Body of pancreas (tissue), 4 donors: Measurements from ENCODE around the gene NUDT16. TPM values are rescaled to one million over a fixed set of nuclear protein-coding genes. Genes with fewer than 3 reads are reported as not detected.

ENCODE experiments used
- ATAC-seq: fragments of 150-250 bp; one replicate; pipeline ENCODE4 v1.9.1; 2016
- DNase-seq, 4 donors: peaks; one replicate each; pipeline ENCODE4 v3.0.0-alpha.2; 2019
- H3K27ac ChIP-seq, 4 donors: fragments of 200-600 bp; sonication (generic); 1 replicate in 3 of 4; 2 replicates in 1 of 4; pipeline versions ENCODE4 v1.5.1 to v1.6.1; 2016 to 2019; ENCODE audit warnings: mild to moderate bottlenecking in 1 of 4, mixed read lengths in 1 of 4, moderate library complexity in 1 of 4
- H3K27me3 ChIP-seq, 2 donors: fragments of 200-600 bp; sonication (generic); one replicate each; pipeline ENCODE4 v1.6.0; 2016; ENCODE audit warnings: mild to moderate bottlenecking in 1 of 2
- H3K36me3 ChIP-seq, 2 donors: fragments of 200-600 bp; sonication (generic); replicated peaks in 1 of 2; 2 replicates each; pipeline ENCODE4 v1.5.1; 2016; ENCODE audit warnings: low read depth in 2 of 2; ENCODE audit not compliant: insufficient read depth in 1 of 2
- H3K4me1 ChIP-seq: fragments of 200-600 bp; sonication (generic); one replicate; pipeline ENCODE4 v1.6.0; 2016
- H3K4me3 ChIP-seq, 2 donors: fragments of 200-600 bp; sonication (generic); 1 replicate in 1 of 2; 2 replicates in 1 of 2; pipeline ENCODE4 v1.5.1; 2016 to 2019
- H3K9me3 ChIP-seq, 3 donors: fragments of 200-600 bp; sonication (generic); 1 replicate in 2 of 3; 2 replicates in 1 of 3; pipeline ENCODE4 v1.5.1; 2016
- CTCF ChIP-seq, 7 experiments: fragments of 450-650 bp in 4 of 7; fragments of 200-600 bp in 3 of 7; sonication (generic) in 3 of 7; IDR thresholded peaks; one replicate each; pipeline ENCODE4 v1.5.1; 2016 to 2019; ENCODE audit warnings: antibody characterized with exemption in 7 of 7
- POLR2A ChIP-seq, 3 donors: fragments of 450-650 bp; IDR thresholded peaks; one replicate each; pipeline ENCODE4 v1.6.1; 2016; ENCODE audit warnings: antibody characterized with exemption in 3 of 3, mild to moderate bottlenecking in 2 of 3
- WGBS, 2 donors: methylation state at CpG; one replicate each; pipeline ENCODE4 v1.1.5; 2017; 5-methylcytosine and 5-hydroxymethylcytosine counted together
- intact Hi-C: fragments of 100-400 bp; cut with DNase I; formaldehyde crosslinking; loops from one replicate; pipeline ENCODE4 v1.15.1; 2023
- total RNA-seq, 2 donors: library from RNA; depleted of rRNA; stranded (reverse); fragments of >200 nt; gene quantifications; one replicate each; pipeline ENCODE4 v1.1.0, GENCODE V29; 2016

The NUDT16 gene
- total RNA-seq, 2 donors from 2014 or later, result 13.2 to 27.4 TPM

DNA sequence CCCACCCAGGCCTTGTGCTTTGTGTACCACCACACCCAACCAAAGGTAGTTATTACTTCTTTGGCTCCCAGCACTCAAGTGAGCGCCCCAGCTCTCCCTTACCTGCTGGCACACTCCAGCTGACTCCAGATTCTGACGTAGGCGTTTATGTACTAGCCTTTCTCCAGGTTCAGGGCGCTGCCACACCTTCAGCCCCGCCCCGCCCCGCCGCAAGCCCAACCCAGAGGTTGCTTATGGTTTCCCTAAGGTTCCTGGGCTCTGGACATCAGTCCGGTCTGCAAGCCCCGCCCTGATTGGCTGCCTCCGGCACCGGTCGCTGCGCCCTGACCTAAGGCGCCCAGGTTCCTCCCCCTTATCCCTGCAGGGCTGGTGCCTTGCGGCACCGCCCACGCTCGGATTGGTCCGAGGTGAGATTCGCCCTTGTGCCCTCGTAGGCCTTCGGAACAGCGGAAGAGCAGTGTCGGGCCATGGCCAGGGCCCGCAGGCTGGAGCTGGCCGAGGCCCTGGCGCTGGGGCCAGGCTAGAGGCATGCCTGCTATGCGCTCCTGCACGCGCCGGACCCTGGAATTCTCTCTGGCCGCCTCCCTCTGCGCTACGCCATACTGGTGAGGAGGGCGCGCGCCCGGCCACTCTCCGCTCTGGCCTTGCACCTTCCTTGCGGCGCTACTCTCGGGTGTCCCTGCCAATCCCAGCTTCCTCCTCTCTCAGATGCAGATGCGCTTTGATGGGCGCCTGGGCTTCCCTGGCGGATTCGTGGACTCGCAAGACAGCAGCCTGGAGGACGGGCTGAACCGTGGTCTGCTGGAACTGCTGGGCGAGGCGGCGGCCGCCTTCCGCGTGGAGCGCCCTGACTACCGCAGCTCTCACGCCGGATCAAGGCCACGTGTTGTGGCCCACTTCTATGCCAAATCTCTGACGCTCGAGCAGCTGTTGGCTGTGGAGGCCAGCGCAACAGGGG is 19.8 kb upstream of the NUDT16 start:
- 2 to 3% methylated on average over 23 to 64 of the region's 64 CpGs for WGBS, 2 donors
- intact Hi-C loops, result no loop called here

GRCh38 chr3:131363275-131363674 is 18.3 kb upstream of the NUDT16 start:
- 34 to 46% methylated on average over 3 of the region's 3 CpGs for WGBS, 2 donors
- Histone ChIP-seq H3K4me1 (peaks cover 38% of the 10 kb centered on the region), H3K4me3 (no peak overlapping the region), H3K27ac (peak overlapping the region in 3 of 4 donors; percentile 40 to 98 (median 94)), H3K27me3 (no peaks in the 10 kb centered on the region), H3K9me3 (no peaks in the 10 kb centered on the region), H3K36me3 (no peaks in the 10 kb centered on the region)
- ATAC-seq (no peak), DNase-seq (peak; percentile 42 to 59 (median 57))
- no peak for TF ChIP-seq POLR2A (IDR thresholded peaks at IDR 0.05)
- TF ChIP-seq CTCF (IDR thresholded peaks at IDR 0.05), result no peak
- intact Hi-C loops, result no loop called here

More for the DNA sequence above, 19.8 kb upstream of the NUDT16 start:
- H3K27ac ChIP-seq, result peak overlapping the region; percentile 88 to 98 (median 96)
- TF ChIP-seq CTCF (IDR thresholded peaks at IDR 0.05) (no peak), POLR2A (IDR thresholded peaks at IDR 0.05) (peak; percentile 89 to 97 (median 93))
- DNase-seq (peak; percentile 98 to 99 (median 98)), ATAC-seq (peak; percentile 96)
- no peaks in the 10 kb centered on the region for H3K36me3 ChIP-seq
- H3K9me3 ChIP-seq, result no peaks in the 10 kb centered on the region
- H3K4me3 ChIP-seq, result peak overlapping the region; percentile 24 to 49
- no peaks in the 10 kb centered on the region for H3K27me3 ChIP-seq
- peaks cover 38% of the 10 kb centered on the region for H3K4me1 ChIP-seq

- Histone ChIP-seq H3K27me3 (no peaks in the 10 kb centered on the region), H3K27ac (peak overlapping the region in 1 of 4 donors; percentile 13), H3K36me3 (no peaks in the 10 kb centered on the region), H3K4me3 (no peak overlapping the region), H3K9me3 (no peaks in the 10 kb centered on the region), H3K4me1 (no peaks in the 10 kb centered on the region)
- 76 to 85% methylated on average over 10 of the region's 10 CpGs for WGBS, 2 donors
- TF ChIP-seq CTCF (IDR thresholded peaks at IDR 0.05) (no peak), POLR2A (IDR thresholded peaks at IDR 0.05) (no peak)
- intact Hi-C loops, result no loop called here
- ATAC-seq (peak; percentile 30), DNase-seq (no peak)
Measured at GRCh38 chr3:131370935-131371687, 10.5 kb upstream of the NUDT16 start.

- H3K4me3 ChIP-seq, result no peak overlapping the region
- no peaks in the 10 kb centered on the region for H3K27me3 ChIP-seq
- DNase-seq (no peak), ATAC-seq (no peak)
- 91 to 100% methylated on average over 2 of the region's 2 CpGs for WGBS, 2 donors
- no peak overlapping the region for H3K27ac ChIP-seq
- TF ChIP-seq CTCF (IDR thresholded peaks at IDR 0.05), result no peak
- no peak for TF ChIP-seq POLR2A (IDR thresholded peaks at IDR 0.05)
- no peaks in the 10 kb centered on the region for H3K9me3 ChIP-seq
- no peaks in the 10 kb centered on the region for H3K4me1 ChIP-seq
- intact Hi-C loops, result no loop called here
- H3K36me3 ChIP-seq, result no peaks in the 10 kb centered on the region
Measured at GRCh38 chr3:131371688-131372066, 9.9 kb upstream of the NUDT16 start.
